KBM-7 (cell line): ENCODE data around the gene KIF26A.

ENCODE experiments used
- DNase-seq: peaks from one replicate; pipeline ENCODE4 v3.0.0-alpha.2; 2015
- in situ Hi-C: fragments of 300-500 bp; cut with MboI; formaldehyde crosslinking; loops from 2 replicates; pipeline ENCODE4 v1.14.3; 2020; ENCODE audit warnings: low sequenced_read_pairs, low pct_unique_long_range_greater_than_20kb, mixed read lengths

KIF26A gene

DNA sequence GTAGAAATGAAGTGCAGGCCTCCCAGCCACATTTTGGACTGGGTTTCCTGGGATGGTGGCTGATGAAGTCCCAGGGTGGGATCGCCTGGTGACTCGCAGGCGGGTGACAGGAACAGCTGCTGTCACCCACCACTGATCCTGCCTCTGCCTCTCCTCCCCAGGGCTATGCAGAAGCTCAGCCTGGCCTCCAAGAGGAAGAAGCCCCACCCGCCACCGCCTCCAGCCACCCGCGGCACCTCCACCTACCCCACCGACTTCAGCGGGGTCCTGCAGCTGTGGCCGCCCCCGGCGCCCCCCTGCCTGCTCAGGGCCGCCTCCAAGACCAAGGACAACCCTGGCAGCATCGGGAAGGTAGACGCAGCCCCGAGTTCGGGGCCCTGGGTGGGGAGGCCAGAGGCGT, 28.3 kb downstream of the KIF26A start:
- DNase-seq, result no peak
- in situ Hi-C loops, result no loop called here

DNA sequence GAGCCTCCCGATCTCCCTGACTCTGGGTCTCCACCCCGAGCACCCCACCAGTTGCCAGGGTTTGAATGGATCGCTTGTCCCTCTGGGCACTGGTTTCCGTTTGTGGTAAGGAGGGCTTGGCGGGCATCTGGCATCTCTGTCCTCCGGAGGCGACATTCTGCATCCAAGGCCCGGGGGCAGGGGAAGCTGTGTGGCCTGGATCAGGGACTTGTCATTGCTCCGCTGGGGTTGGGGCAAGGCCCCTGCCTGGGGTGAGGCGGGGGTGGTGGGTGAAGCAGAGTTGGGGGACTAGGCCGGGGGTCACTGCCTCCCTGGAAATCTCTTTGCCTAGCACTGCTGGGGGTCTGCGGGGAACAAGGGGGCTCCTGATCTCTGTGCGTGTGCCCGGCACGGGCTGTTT, 30.2 kb downstream of the KIF26A start:
- DNase-seq, result no peak
- in situ Hi-C loops, result no loop called here

DNA sequence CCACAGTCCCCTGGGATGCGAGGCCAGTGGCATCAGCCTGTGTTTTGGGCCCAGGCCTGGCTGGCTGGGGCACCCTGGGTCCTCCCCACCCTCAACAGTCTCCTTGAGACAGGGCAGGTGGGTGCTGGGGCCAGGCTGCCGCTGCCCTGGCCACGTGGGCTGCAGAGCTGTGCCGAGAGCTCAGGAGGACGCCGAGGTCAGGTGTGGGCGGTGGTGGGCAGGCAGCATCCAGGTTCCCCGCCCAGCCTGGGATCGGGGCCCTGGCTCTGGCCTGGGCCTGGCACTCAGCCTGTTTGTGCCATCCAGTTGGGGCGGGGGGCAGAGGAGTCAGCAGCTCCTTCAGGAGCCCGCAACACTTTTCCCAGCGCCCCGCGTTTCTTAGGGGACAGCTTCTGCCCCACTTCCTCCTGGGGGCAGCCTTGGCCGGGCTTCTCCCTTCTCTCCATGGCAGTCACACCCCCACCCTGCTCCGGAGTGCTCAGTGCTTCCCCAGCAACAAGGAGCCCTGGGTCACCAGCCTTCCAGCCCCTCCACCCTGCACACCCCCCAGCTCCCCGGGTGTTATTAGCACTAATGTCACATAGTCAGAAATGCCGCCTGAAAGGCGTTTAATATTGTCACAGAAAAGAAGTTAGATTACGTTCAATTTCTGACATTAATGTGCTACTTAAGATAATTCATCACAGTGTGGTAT, 30.8 kb downstream of the KIF26A start:
- no peak for DNase-seq
- in situ Hi-C loops, result no loop called here

DNA sequence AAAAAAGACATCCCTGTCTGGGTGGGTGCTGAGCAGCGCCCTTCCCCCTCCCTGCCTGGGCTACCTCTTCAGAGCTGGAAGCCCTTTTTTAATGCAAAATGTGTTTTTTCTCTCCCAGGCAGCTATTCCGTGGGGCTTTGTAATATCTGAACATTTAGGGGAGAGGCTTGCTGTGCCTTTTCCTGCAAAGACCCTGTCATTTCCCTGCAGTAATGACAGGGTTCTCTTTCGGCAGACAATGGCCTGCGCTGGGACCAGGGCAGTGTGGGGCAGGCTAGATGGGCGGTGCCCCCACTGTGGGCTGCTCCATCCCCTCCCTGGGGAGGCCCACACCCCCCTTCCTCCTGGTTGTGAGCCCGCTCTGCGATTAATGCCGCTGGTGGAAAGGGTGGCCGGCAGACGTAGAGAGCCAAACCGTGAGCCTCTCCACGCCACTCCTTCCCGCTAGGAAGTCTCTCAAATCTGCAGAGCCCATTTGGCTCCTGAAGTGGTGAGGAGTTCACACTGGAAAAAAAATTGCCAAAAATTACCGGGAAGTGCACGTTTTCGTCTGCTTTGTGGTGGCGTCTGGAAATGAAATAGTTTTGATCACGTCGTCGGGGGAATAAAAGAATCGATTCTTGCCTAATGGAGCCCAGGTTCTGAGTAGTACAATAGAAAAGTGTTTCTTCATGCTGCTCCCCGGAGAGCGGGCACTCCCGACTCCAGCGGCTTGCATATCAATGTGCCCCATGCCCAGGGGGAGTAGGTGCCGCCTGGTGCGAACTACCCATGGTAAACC, 31.5 kb downstream of the KIF26A start:
- in situ Hi-C loops, result no loop called here
- DNase-seq, result no peak

DNA sequence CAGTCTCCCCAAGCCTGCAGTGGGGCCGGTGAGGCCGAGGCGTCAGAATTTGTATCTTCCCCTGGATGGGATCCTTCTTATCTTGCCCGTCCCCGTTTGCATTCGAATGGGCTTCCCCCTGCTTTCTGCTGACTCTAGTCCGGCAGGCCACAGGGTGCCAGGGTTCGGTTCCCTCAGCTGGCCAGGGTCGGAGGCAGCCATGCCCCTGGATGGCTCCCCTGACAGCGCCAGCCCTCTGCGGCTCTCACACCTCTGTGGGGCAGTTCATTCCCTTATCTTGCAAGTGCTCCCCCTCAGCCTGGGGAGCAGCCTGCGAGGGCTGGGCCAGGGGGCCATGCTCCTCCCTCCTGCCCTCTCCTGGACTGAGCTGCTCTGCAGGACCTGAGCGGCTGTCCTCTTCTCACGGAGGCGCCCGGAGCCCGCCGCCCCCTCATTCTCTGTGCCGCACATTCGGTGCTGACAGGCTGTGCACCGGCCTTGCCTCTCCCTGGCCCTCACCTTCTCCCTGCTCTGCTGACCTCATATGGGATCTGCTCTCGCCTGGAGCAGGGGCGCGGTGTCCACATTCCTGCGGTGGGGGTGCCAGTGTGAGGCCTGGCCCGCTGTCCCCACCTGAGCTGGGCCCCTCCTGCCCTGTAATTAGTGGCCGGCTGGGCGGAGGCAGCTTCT, 32.8 kb downstream of the KIF26A start:
- in situ Hi-C loops, result no loop called here
- DNase-seq, result no peak

DNA sequence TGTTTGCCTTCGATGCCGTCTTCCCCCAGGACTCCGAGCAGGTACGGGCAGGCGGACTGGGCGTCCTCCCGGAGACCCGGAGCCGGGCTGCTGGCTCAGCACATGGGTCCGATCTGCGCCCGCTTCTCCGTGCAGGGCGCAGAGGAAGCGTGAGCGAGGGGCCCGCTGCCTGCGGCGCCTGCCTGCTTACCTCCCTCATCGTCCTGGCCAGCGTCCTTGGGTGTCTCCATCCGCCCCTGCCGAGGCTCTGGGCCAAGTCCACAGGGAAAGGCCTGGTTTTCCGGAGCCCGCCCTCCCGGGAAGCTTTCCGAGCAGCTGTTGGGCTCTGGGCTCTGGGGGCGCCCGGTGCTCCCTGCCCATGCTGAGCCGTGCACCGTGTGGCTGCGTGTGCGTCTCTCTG, 33.5 kb downstream of the KIF26A start:
- in situ Hi-C loops, result no loop called here
- DNase-seq, result no peak

DNA sequence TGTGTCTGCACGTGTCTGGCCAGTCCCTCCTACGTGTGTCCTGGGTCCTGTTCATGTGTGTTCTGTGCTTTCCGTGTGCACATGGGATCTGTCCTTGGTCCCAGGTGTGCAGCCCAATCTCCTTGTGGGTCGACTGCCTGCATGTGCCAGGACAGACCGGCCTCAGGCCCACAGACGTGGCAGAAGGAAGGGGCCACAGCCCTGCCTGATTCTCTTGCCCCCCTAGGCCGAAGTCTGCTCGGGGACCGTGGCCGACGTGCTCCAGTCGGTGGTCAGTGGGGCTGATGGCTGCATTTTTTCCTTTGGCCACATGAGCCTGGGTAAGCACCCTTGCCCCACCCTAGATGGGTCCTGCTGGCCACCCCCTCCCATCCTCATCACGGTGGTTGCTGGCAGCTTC, 34.0 kb downstream of the KIF26A start:
- in situ Hi-C loops, result no loop called here
- no peak for DNase-seq

DNA sequence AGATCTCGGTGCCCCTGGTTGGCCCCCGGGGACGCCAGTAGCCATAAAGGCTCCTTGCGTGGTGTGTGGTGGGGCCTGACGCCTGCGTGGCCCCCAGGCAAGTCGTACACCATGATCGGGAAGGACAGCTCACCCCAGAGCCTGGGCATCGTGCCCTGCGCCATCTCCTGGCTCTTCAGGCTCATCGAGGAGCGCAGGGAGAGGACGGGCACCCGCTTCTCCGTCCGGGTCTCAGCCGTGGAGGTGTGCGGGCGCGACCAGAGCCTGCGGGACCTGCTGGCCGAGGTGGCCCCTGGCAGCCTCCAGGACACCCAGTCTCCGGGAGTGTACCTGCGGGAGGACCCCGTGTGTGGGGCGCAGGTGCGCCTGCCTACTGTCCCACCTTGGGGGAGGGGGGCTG, 34.5 kb downstream of the KIF26A start:
- in situ Hi-C loops, result no loop called here
- no peak for DNase-seq

DNA sequence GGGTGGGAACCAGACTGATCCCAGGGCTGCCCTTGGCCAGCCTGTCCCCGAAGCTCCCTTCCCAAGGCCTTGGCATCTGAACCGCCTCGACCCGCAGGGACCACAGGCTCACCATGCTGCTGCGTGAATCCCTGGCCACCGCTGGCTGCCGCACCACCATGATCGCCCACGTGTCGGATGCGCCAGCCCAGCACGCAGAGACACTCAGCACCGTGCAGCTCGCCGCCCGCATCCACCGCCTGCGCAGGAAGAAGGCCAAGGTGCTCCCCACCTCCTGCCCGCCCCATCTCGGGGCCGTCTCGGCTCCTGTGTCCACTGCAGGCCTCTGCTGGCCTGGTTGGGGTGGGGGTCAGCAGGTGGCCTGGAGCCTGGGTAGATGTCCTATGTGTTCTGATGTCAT, 35.7 kb downstream of the KIF26A start:
- in situ Hi-C loops, result no loop called here
- no peak for DNase-seq

DNA sequence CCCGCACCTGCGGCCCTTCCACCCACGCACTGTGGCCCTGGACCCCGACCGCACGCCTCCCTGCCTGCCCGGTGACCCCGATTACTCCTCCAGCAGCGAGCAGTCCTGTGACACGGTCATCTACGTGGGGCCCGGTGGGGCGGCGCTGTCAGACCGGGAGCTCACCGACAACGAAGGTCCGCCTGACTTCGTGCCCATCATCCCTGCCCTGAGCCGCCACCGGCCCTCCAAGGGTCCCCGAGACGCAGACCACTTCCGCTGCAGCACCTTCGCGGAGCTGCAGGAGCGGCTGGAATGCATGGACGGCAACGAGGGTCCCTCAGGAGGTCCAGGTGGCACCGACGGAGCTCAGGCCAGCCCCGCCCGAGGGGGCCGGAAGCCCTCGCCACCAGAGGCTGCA, 36.7 kb downstream of the KIF26A start:
- DNase-seq, result no peak
- in situ Hi-C loops, result no loop called here

DNA sequence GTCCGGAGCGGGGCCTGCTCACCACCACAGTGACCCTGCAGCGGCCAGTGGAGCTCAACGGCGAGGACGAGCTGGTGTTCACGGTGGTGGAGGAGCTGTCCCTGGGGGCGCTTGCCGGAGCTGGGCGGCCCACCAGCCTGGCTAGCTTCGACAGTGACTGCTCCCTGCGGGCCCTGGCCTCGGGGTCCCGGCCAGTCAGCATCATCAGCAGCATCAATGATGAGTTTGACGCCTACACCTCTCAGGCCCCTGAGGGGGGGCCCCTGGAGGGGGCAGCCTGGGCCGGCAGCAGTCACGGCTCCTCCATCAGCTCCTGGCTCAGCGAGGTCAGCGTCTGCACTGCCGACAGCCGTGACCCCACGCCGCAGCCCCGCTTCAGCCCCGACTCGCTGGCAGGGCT, 37.4 kb downstream of the KIF26A start:
- no peak for DNase-seq
- in situ Hi-C loops, result no loop called here

DNA sequence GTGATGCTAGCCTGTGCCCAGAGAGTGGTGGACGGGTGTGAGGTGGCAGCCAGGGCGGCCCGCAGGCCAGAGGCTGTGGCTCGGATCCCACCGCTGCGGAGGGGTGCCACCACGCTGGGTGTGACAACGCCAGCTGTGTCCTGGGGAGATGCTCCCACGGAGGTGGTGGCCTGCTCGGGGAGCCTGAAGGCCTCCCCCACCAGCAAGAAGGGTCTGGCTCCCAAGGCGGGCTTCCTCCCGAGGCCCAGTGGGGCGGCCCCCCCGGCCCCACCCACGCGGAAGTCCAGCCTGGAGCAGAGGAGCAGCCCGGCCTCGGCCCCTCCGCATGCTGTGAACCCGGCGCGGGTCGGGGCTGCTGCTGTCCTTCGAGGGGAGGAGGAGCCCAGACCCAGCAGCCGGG, 38.2 kb downstream of the KIF26A start:
- DNase-seq, result no peak
- in situ Hi-C loops, result no loop called here

DNA sequence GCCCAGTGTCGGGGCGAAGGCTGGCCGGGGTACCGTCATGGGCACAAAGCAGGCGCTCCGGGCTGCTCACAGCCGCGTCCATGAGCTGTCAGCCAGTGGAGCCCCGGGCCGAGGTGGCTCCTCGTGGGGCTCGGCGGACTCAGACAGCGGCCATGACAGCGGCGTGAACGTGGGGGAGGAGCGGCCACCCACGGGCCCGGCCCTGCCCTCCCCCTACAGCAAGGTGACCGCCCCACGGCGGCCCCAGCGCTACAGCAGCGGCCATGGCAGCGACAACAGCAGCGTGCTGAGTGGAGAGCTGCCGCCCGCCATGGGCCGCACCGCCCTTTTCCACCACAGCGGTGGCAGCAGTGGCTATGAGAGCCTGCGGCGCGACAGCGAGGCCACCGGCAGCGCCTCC, 39.0 kb downstream of the KIF26A start:
- in situ Hi-C loops, result no loop called here
- no peak for DNase-seq

DNA sequence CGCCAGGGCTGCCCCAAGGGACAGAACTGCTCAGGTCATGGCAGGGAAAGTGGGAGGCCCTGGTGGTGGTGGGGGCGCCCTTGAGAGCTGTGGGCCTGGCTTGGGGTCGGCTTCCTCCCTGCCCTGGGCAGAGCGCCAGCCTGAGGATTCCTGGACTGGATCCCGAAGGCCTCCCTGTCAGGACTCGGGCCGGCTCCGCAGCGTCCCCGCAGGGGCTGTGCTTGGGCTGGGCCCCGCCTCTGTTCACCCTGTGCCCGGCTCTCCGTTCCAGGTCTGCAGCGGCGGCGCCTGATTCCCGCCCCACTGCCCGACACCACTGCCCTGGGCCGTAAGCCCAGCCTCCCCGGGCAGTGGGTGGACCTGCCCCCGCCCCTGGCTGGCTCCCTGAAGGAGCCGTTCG, 39.9 kb downstream of the KIF26A start:
- no peak for DNase-seq
- in situ Hi-C loops, result no loop called here

DNA sequence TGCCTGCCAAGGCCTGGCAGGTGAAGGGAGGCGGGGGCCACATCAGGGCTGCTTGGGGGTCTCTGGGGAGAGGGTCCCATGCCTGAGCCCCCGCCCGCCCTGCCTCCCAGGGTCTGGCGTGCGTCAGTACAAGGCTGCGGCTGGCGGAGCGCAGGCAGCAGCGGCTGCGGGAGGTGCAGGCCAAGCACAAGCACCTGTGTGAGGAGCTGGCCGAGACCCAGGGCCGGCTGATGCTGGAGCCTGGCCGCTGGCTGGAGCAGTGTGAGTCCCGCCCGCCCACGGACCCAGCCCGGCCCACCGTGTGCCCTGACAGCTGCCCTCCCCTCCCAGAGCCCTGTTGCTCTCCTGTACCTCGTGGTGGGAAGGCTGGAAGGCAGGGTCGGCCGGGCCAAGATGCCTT, 40.7 kb downstream of the KIF26A start:
- in situ Hi-C loops, result no loop called here
- DNase-seq, result no peak

DNA sequence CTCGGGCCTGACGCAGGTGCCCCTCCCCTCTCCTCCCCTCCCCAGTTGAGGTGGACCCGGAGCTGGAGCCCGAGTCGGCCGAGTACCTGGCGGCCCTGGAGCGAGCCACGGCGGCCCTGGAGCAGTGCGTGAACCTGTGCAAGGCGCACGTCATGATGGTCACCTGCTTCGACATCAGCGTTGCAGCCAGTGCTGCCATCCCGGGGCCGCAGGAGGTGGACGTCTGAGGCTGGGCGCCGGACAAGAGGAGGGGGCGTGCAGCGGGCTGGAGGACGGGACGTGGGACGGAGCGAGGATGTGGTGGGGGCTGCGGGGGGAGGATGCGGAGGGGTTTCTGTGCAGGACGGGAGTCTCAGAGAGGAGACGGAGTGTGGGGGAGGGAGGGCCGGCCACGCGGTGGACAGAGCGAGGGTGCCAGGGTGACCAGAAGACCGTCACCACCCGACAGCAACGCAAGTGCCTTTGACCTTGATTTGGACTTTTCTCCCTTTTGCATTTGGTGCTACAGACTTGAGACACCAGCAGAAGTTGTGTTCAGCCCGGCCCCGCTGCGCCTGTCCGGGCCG, 41.3 kb downstream of the KIF26A start:
- in situ Hi-C loops, result no loop called here

DNA sequence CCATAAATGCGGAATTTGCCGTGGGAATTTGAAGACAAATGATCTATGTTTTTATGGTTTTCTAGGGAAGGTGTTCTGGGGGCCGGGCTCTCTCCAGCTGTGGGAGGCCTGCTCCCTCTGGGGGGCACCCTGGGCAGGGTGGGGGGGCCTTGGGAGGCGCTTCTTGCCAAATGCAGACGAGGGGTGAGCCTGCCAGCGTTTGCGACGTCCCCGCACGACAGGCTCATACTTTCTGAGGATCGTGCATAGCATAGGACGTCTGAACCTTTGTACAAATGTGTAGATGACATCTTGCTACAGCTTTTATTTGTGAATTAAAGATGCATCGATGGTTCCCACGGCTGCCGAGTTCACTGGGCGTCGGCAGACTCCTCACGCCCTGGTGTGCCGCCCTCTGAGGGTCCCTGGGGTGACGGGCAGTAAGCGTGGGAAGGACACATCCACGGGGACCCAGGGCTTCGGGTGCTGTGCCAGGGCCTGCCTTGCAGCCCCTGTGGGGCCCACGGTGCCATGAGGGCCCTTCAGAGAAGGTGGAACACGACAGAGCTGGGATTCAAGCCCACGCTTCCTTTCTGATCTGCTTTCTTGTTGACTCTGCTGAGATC, 42.3 kb downstream of the KIF26A start:
- in situ Hi-C loops, result no loop called here
- no peak for DNase-seq

More for the DNA sequence above, 41.3 kb downstream of the KIF26A start:
- no peak for DNase-seq

DNA sequence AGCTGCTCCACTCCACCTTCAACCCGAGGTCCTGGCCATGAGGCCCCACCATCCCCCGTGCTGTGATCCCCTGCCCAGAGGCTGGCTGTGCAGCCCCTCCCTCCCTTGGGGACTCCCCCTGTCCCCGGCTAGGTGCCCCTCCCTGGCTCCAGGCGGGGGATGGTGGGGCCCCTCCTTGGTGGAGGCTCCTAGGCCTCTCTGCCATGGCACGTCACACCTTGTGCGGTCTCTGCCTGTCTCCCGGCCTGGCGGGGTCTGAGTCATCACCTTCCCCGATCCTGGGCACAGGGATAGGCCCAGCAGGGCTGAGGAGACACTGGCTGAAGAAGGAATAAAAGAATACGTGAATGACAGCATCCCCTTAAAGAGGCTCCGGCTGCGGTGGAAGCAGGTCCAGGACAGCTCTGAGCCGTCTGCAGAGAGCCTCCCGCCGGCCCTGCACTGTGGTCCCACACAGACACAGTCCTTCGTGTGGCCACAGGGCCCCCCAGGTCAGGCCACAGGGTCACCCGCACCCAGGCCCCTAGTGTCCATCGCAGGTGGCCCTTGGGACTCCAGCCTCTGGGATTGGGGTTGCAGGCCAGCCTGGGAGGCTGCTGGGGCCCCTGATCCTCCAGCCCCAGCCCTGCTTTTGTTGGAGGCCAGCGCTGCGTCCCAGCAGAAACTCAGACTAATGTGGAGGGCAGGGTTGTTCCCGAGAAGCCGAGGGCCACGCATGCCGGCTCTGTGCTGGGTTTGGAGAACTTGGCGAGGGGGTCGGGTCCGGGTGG, 43.6 kb downstream of the KIF26A start:
- in situ Hi-C loops, result no loop called here
- DNase-seq, result no peak

DNA sequence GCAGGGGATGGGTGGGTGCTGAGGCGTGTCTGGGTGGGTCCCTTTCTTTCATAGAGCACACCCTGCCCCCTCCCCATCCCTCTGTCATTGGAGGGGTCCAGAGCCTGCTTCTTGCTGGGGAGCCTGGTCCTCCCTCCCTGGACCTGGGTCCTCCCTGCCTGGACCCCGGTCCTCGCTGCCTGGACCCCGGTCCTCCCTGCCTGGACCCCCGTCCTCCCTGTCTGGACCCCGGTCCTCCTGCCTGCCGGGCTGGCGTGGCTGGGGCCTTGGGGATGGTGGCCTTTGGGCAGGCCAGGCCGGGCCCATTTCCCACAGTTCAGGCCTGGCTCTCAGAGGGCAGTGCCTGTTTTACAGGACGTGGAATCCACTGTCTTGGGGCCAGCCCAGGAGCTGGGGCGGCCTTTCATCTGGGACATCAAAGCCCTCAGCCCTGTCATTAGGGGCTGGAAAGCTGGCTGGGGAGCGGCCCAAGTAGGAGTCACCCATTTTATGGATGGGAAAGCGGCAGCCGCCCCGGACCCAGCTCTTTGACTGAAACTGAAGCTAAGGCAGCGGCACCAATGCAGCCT, 44.6 kb downstream of the KIF26A start:
- DNase-seq, result no peak
- in situ Hi-C loops, result no loop called here
